GM12878 (cell line): Measurements from ENCODE around the gene SEL1L. TPM values are rescaled to one million over a fixed set of nuclear protein-coding genes. Genes with fewer than 3 reads are reported as not detected.

Experiments used
- ATAC-seq: fragments of 200-7000 bp; cut with Tn5 transposase; 3 replicates; pipeline ENCODE4 v1.9.1; 2020; ENCODE audit warnings: mild to moderate bottlenecking, moderate library complexity
- BruUV-seq: library from RNA; stranded (reverse); fragments of 400-500 nt; replicated peaks from 2 replicates; lab custom pipeline; 2021; lab: Mats Ljungman, UMichigan
- CTCF ChIA-PET: fragments of 300-600 bp; sonication (Branson Sonifier 250); formaldehyde crosslinking; extraction: SDS; loops from one replicate; lab custom pipeline; 2021; ENCODE audit warnings: inconsistent platforms; lab: Yijun Ruan, JAX
- POLR2A ChIA-PET: fragments of 350-600 bp; formaldehyde crosslinking; extraction: SDS; loops from one replicate; lab custom pipeline; 2021; ENCODE audit warnings: inconsistent platforms; lab: Charles Lee
- RAD21 ChIA-PET: fragments of 300-600 bp; sonication (Branson Sonifier 250); formaldehyde crosslinking; loops from one replicate; lab custom pipeline; 2023; ENCODE audit warnings: antibody characterized with exemption; ENCODE audit not compliant: unreplicated experiment; lab: Charles Lee
- SMC1A ChIA-PET: fragments of 300-600 bp; sonication (Branson Sonifier 250); formaldehyde crosslinking; loops from one replicate; lab custom pipeline; 2023; ENCODE audit not compliant: unreplicated experiment, uncharacterized antibody; lab: Charles Lee
- DNase-seq: peaks from one replicate; pipeline ENCODE4 v3.0.0-alpha.2; 2011; ENCODE audit warnings: low read depth, low spot score
- FAIRE-seq: peaks from 3 replicates; lab custom pipeline; 2011; peaks lifted over from hg19 to GRCh38; lab: Jason Lieb, UNC
- H2AFZ ChIP-seq: 2 replicates; pipeline ENCODE4 v1.6.0; 2011; ENCODE audit warnings: low read depth, low read length, control low read depth; ENCODE audit not compliant: control insufficient read depth
- H3K27ac ChIP-seq: 2 replicates; pipeline ENCODE4 v1.5.1; 2011; ENCODE audit warnings: control low read depth; ENCODE audit not compliant: control insufficient read depth, insufficient read depth
- H3K27me3 ChIP-seq, 2 experiments: replicated peaks in 1 of 2; 2 replicates each; pipeline versions ENCODE4 v1.6.0 to v1.6.1; 2011; ENCODE audit warnings: low read length in 1 of 2; ENCODE audit not compliant: control insufficient read depth in 2 of 2, insufficient read depth in 2 of 2
- H3K36me3 ChIP-seq, 2 experiments: 2 replicates each; pipeline ENCODE4 v1.5.1; 2011; ENCODE audit warnings: low read length in 1 of 2; ENCODE audit not compliant: control insufficient read depth in 2 of 2, insufficient read depth in 2 of 2
- H3K4me1 ChIP-seq: 2 replicates; pipeline ENCODE4 v1.6.1; 2011; ENCODE audit warnings: mild to moderate bottlenecking, low read length, moderate library complexity, mixed read lengths; ENCODE audit not compliant: control insufficient read depth, insufficient read depth
- H3K4me2 ChIP-seq: 2 replicates; pipeline ENCODE4 v1.6.0; 2011; ENCODE audit warnings: control low read depth; ENCODE audit not compliant: control insufficient read depth, insufficient read depth
- H3K4me3 ChIP-seq: fragments of 200-600 bp; sonication (generic); 2 replicates; pipeline ENCODE4 v1.5.1; 2016
- H3K79me2 ChIP-seq: 2 replicates; pipeline ENCODE4 v1.6.0; 2011; ENCODE audit warnings: low read length; ENCODE audit not compliant: control insufficient read depth, insufficient read depth
- H3K9ac ChIP-seq: 2 replicates; pipeline ENCODE4 v1.8.0; 2011; ENCODE audit warnings: low read length, control low read depth, mixed read lengths; ENCODE audit not compliant: control insufficient read depth, insufficient read depth
- H3K9me3 ChIP-seq: replicated peaks from 3 replicates; pipeline ENCODE4 v1.5.1; 2011; ENCODE audit warnings: mild to moderate bottlenecking, low read length; ENCODE audit not compliant: control insufficient read depth, insufficient read depth
- H4K20me1 ChIP-seq: 2 replicates; pipeline ENCODE4 v1.6.0; 2011; ENCODE audit not compliant: control insufficient read depth, insufficient read depth
- CREM ChIP-seq: IDR thresholded peaks from 2 replicates; pipeline ENCODE4 v1.6.1; 2014; ENCODE audit warnings: antibody characterized with exemption, low read depth
- KAT2A ChIP-seq: conservative IDR thresholded peaks from 2 replicates; pipeline ENCODE4 v1.6.1; 2011; ENCODE audit warnings: low read depth, low read length; ENCODE audit not compliant: control insufficient read depth
- LARP7 ChIP-seq: fragments of 450-650 bp; IDR thresholded peaks from 2 replicates; pipeline ENCODE4 v1.6.1; 2017; ENCODE audit warnings: mild to moderate bottlenecking
- NFIC ChIP-seq: IDR thresholded peaks from 2 replicates; pipeline ENCODE4 v1.6.1; 2012; ENCODE audit warnings: low read depth, mild to moderate bottlenecking, inconsistent platforms, low read length, moderate library complexity
- NRF1 ChIP-seq: conservative IDR thresholded peaks from 2 replicates; pipeline ENCODE4 v1.6.1; 2011; ENCODE audit warnings: mild to moderate bottlenecking, low read depth, low read length, improper control_type of control experiment
- PAX8 ChIP-seq: fragments of 450-650 bp; IDR thresholded peaks from 2 replicates; pipeline ENCODE4 v1.6.1; 2017; ENCODE audit warnings: mild to moderate bottlenecking, moderate library complexity
- SMARCA5 ChIP-seq: fragments of 450-650 bp; IDR thresholded peaks from 2 replicates; pipeline ENCODE4 v1.6.1; 2017; ENCODE audit warnings: mild to moderate bottlenecking
- SPI1 ChIP-seq: IDR thresholded peaks from 2 replicates; pipeline ENCODE4 v1.6.1; 2011; ENCODE audit warnings: low read depth, mild to moderate bottlenecking, low read length, moderate library complexity, borderline replicate concordance; ENCODE audit not compliant: insufficient read depth
- SUPT20H ChIP-seq: IDR thresholded peaks from 2 replicates; pipeline ENCODE4 v1.6.1; 2011; ENCODE audit warnings: low read depth, mild to moderate bottlenecking, low read length, moderate library complexity, borderline replicate concordance; ENCODE audit not compliant: control insufficient read depth
- YY1 ChIP-seq: IDR thresholded peaks from 2 replicates; pipeline ENCODE4 v1.6.1; 2011; ENCODE audit warnings: low read depth, mild to moderate bottlenecking, low read length
- WGBS: methylation state at CpG from one replicate; pipeline ENCODE4 v1.1.6; 2016; ENCODE audit warnings: low lambda C conversion rate; ENCODE audit not compliant: insufficient replicate concordance, insufficient coverage; ENCODE audit errors: missing lambda C conversion rate; 5-methylcytosine and 5-hydroxymethylcytosine counted together
- in situ Hi-C: fragments of 300-500 bp; cut with MboI; formaldehyde crosslinking; loops from 9 replicates; pipeline ENCODE4 v1.14.3; 2018; ENCODE audit warnings: mixed read lengths
- intact Hi-C: fragments of 100-400 bp; cut with micrococcal nuclease; formaldehyde crosslinking; loops from one replicate; pipeline ENCODE4 v1.14.2; 2022; ENCODE audit not compliant: unreplicated experiment
- polyA plus RNA-seq, 11 experiments: library from polyadenylated mRNA; depleted of rRNA in 4 of 11; unstranded in 6 of 11; stranded (reverse) in 5 of 11; fragments of >200 nt; fragmentation: Nextera tagmentation in 4 of 11; fragmentation: Illumina TruSeq in 1 of 11; extraction: Ambion mirVana in 4 of 11; extraction: Trizol in 1 of 11; gene quantifications; 1 replicate in 1 of 11; 2 replicates in 10 of 11; pipeline versions ENCODE4 v1.2.1 to v1.2.3, GENCODE V29; 2011 to 2016; ENCODE audit warnings: inconsistent platforms in 2 of 11, missing spikeins in 2 of 11, low read depth in 1 of 11
- total RNA-seq, 4 experiments: library from RNA; depleted of rRNA in 3 of 4; stranded (reverse); fragments of >200 nt in 3 of 4; fragmentation: Illumina TruSeq in 1 of 4; extraction: Trizol in 1 of 4; gene quantifications; 2 replicates each; pipeline versions ENCODE4 v1.2.1 to v1.2.3, GENCODE V29; 2013 to 2021
- TF ChIP-seq, protein P1 (sequence below): IDR thresholded peaks from 2 replicates; pipeline ENCODE4 v1.6.1; 2011; ENCODE audit warnings: mild to moderate bottlenecking, low read depth, low read length, moderate library complexity; ENCODE audit not compliant: insufficient replicate concordance
- TF ChIP-seq, protein P2 (sequence below): fragments of 450-650 bp; formaldehyde crosslinking; IDR thresholded peaks from 2 replicates; pipeline ENCODE4 v1.4.0; 2020; ENCODE audit warnings: mild to moderate bottlenecking, moderate library complexity
- TF ChIP-seq, protein P3 (sequence below): IDR thresholded peaks from 2 replicates; pipeline ENCODE4 v1.6.1; 2011; ENCODE audit warnings: borderline replicate concordance, low read depth, mild to moderate bottlenecking, moderate library complexity, low read length; ENCODE audit not compliant: insufficient read depth, poor library complexity, severe bottlenecking
- TF ChIP-seq, protein P4 (sequence below): IDR thresholded peaks from 2 replicates; pipeline ENCODE4 v1.6.1; 2012; ENCODE audit warnings: mild to moderate bottlenecking, low read depth, low read length

The SEL1L gene
- total and polyA plus RNA-seq, 10 of the 15 experiments (the other 5 are each of a cell fraction or from before 2014, with no cell fraction given): 13.4 to 57.2 (median 31.7) TPM

DNA sequence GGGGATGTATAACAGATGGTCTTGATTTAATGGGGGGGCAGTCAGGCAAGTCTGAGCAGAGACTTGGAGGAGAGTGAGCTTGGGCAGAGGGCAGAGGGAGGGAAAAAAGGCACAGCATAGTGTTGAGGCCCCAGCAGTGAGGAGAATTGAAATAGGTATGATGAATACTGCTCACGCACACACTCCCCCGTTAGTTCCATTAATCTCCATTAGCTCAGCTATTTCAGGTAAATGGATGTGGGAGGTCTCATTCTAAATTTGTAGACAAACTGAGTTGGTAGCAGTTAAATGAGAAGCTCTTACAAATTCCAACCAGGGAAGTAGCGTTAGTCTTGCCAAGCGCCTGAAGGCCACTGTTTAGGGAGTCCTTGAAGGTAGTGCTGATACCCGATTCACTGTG lies 66.8 kb downstream of the SEL1L start:
- H3K27ac ChIP-seq: no peak overlapping the region
- no peak overlapping the region for H3K4me3 ChIP-seq
- no peaks in the 10 kb centered on the region for H3K36me3 ChIP-seq
- SMC1A ChIA-PET: interaction anchor here (0.6 to 4.7 kb wide), 4 partner anchors 65 to 198 kb away, joined by 3 to 47 read pairs (median 4); no protein-coding TSS in a partner anchor
- WGBS: 93% methylated on average over 5 of the region's 5 CpGs
- H3K9me3 ChIP-seq: no peaks in the 10 kb centered on the region
- H3K9ac ChIP-seq: no peak overlapping the region
- H3K27me3 ChIP-seq: no peaks in the 10 kb centered on the region
- CTCF ChIA-PET: interaction anchor here (1.2 to 4.6 kb wide), 3 partner anchors 13 to 479 kb away, joined by 3 to 101 read pairs (median 50); no protein-coding TSS in a partner anchor
- no TSS peak for BruUV-seq
- in situ Hi-C loops (loop anchor here (5.0 kb wide), 1 partner anchor 510 kb away; the partner anchor contains the start of gene TSHR), intact Hi-C loops (no loop called here)
- H2AFZ ChIP-seq: no peak overlapping the region
- ATAC-seq: no peak
- no peak for DNase-seq
- no peak overlapping the region for H3K4me2 ChIP-seq
- RAD21 ChIA-PET: interaction anchor here (1.2 kb wide), 2 partner anchors 197 to 200 kb away, joined by 3 to 4 read pairs; no protein-coding TSS in a partner anchor
- no peaks in the 10 kb centered on the region for H4K20me1 ChIP-seq
- no peak for FAIRE-seq
- POLR2A ChIA-PET: no interaction called here
- no peaks in the 10 kb centered on the region for H3K79me2 ChIP-seq
- H3K4me1 ChIP-seq: peaks cover 29% of the 10 kb centered on the region
- TF ChIP-seq SUPT20H (no peak), SMARCA5 (no peak), NFIC (no peak), PAX8 (no peak), YY1 (no peak), CREM (no peak), KAT2A (no peak), NRF1 (no peak), LARP7 (no peak), SPI1 (no peak)
- TF ChIP-seq, protein P1, sequence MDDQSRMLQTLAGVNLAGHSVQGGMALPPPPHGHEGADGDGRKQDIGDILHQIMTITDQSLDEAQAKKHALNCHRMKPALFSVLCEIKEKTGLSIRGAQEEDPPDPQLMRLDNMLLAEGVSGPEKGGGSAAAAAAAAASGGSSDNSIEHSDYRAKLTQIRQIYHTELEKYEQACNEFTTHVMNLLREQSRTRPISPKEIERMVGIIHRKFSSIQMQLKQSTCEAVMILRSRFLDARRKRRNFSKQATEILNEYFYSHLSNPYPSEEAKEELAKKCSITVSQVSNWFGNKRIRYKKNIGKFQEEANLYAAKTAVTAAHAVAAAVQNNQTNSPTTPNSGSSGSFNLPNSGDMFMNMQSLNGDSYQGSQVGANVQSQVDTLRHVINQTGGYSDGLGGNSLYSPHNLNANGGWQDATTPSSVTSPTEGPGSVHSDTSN: no peak
- TF ChIP-seq, protein P2, sequence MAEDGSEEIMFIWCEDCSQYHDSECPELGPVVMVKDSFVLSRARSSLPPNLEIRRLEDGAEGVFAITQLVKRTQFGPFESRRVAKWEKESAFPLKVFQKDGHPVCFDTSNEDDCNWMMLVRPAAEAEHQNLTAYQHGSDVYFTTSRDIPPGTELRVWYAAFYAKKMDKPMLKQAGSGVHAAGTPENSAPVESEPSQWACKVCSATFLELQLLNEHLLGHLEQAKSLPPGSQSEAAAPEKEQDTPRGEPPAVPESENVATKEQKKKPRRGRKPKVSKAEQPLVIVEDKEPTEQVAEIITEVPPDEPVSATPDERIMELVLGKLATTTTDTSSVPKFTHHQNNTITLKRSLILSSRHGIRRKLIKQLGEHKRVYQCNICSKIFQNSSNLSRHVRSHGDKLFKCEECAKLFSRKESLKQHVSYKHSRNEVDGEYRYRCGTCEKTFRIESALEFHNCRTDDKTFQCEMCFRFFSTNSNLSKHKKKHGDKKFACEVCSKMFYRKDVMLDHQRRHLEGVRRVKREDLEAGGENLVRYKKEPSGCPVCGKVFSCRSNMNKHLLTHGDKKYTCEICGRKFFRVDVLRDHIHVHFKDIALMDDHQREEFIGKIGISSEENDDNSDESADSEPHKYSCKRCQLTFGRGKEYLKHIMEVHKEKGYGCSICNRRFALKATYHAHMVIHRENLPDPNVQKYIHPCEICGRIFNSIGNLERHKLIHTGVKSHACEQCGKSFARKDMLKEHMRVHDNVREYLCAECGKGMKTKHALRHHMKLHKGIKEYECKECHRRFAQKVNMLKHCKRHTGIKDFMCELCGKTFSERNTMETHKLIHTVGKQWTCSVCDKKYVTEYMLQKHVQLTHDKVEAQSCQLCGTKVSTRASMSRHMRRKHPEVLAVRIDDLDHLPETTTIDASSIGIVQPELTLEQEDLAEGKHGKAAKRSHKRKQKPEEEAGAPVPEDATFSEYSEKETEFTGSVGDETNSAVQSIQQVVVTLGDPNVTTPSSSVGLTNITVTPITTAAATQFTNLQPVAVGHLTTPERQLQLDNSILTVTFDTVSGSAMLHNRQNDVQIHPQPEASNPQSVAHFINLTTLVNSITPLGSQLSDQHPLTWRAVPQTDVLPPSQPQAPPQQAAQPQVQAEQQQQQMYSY (CRISPR knock-in tag): no peak
- TF ChIP-seq, protein P3, sequence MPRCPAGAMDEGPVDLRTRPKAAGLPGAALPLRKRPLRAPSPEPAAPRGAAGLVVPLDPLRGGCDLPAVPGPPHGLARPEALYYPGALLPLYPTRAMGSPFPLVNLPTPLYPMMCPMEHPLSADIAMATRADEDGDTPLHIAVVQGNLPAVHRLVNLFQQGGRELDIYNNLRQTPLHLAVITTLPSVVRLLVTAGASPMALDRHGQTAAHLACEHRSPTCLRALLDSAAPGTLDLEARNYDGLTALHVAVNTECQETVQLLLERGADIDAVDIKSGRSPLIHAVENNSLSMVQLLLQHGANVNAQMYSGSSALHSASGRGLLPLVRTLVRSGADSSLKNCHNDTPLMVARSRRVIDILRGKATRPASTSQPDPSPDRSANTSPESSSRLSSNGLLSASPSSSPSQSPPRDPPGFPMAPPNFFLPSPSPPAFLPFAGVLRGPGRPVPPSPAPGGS: no peak
- TF ChIP-seq, protein P4, sequence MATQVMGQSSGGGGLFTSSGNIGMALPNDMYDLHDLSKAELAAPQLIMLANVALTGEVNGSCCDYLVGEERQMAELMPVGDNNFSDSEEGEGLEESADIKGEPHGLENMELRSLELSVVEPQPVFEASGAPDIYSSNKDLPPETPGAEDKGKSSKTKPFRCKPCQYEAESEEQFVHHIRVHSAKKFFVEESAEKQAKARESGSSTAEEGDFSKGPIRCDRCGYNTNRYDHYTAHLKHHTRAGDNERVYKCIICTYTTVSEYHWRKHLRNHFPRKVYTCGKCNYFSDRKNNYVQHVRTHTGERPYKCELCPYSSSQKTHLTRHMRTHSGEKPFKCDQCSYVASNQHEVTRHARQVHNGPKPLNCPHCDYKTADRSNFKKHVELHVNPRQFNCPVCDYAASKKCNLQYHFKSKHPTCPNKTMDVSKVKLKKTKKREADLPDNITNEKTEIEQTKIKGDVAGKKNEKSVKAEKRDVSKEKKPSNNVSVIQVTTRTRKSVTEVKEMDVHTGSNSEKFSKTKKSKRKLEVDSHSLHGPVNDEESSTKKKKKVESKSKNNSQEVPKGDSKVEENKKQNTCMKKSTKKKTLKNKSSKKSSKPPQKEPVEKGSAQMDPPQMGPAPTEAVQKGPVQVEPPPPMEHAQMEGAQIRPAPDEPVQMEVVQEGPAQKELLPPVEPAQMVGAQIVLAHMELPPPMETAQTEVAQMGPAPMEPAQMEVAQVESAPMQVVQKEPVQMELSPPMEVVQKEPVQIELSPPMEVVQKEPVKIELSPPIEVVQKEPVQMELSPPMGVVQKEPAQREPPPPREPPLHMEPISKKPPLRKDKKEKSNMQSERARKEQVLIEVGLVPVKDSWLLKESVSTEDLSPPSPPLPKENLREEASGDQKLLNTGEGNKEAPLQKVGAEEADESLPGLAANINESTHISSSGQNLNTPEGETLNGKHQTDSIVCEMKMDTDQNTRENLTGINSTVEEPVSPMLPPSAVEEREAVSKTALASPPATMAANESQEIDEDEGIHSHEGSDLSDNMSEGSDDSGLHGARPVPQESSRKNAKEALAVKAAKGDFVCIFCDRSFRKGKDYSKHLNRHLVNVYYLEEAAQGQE: no peak
